DND-41 (cell line): ENCODE measurements around the gene ZFP64.
"Not testable (repeated sequence)": the region's sequence is repeated elsewhere in the genome, so short reads cannot be mapped to it uniquely, and the experiment has no call there.

Experiments
- CTCF ChIP-seq: IDR thresholded peaks from 2 replicates; pipeline ENCODE4 v1.5.1; 2012; ENCODE audit warnings: borderline replicate concordance, low read length, moderate library complexity, mild to moderate bottlenecking; ENCODE audit not compliant: poor library complexity, severe bottlenecking; ENCODE audit errors: extremely low read depth
- EZH2 ChIP-seq: IDR thresholded peaks from 3 replicates; pipeline ENCODE4 v1.6.1; 2012; ENCODE audit warnings: borderline replicate concordance, low read depth, mild to moderate bottlenecking, moderate library complexity, low read length, inconsistent platforms; ENCODE audit not compliant: severe bottlenecking

- TF ChIP-seq CTCF, EZH2: not testable (repeated sequence)
Measured at GRCh38 chr20:52220891-52221290, 29.3 kb upstream of the ZFP64 start.
